ENCODE results near the gene CCDC90B. TPM values are rescaled to one million over a fixed set of nuclear protein-coding genes. Genes with fewer than 3 reads are reported as not detected.

Gene CCDC90B
- total RNA-seq, 2 experiments from 2014 or later, result 23.5 to 25.7 TPM

DNA sequence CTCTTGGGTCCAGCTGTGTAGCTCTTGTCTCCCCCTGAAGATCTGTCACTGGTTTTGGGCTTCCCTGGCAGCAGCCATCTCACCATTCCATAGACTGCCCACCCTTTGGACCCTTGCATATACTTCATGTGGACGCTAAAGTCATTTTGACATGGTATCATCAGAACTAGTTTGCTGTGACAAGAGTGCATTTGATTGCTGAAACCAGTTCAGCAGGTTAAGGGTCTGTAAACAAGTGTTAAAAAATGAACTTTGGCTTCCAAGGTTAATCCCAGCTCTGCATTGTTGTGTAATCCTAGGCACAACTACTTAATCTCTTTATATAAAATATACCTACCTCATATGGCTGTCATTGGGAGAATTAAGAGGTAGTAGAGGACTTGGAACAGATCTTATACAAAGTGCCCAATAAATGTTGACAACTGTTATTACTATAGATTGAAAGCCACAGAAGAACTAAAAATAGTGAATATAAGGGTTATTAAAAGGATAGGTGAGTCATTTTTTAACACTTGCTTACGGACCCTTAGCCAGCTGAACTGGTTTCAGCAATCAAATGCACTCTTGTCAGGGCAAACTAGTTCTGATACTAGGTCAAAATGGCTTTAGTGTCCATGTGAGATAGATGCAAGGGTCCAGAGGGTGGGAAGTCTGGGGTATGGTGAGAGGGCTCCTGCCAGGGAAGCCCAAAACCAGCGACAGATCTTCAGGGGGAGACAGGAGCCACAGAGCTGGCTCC is 29.4 kb downstream of the CCDC90B start:
- peaks cover 46% of the 10 kb centered on the region for H3K36me3 ChIP-seq (ENCODE audit: insufficient read depth, low read length)
- Mint-ChIP-seq H3K27me3 (no peaks in the 10 kb centered on the region), H3K27ac (no peak overlapping the region)

DNA sequence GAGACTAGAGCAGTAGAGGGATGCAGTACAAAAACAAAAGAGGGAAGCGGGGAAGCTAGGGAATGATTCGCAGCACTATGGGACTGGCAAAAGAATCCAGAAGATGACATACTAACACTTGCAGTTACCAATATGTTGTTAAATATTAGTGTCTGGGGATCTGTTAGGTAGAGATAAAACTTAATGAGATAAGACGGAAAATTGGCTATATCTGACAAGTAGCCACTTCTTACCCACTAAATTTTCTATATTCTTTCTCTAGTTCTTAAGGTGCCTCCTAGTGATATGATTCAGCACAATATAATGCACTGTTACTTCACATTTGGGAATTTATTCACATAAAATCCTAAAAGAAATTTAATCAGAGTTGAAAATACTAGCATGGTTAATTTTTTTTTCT is 30.8 kb downstream of the CCDC90B start:
- Histone ChIP-seq H3K27ac (ENCODE audit: low read depth in 1 of 2, low read length in 2 of 2) (no peak overlapping the region), H3K27me3 (ENCODE audit: control insufficient read depth in 1 of 2, insufficient read depth in 2 of 2, low read length in 2 of 2) (no peaks in the 10 kb centered on the region), H3K9me3 (ENCODE audit: control insufficient read depth in 1 of 2, insufficient read depth in 1 of 2, low read length in 2 of 2) (no peaks in the 10 kb centered on the region), H3K4me1 (ENCODE audit: insufficient read depth, low read length) (no peaks in the 10 kb centered on the region), H3K4me3 (ENCODE audit: low read length) (no peak overlapping the region), H3K36me3 (ENCODE audit: insufficient read depth, low read length) (peaks cover 38% of the 10 kb centered on the region)
- Mint-ChIP-seq H3K4me3 (no peak overlapping the region), H3K36me3 (ENCODE audit: low read depth) (peaks cover 29% of the 10 kb centered on the region), H3K4me1 (ENCODE audit: low read depth) (no peaks in the 10 kb centered on the region), H3K27me3 (no peaks in the 10 kb centered on the region), H3K27ac (no peak overlapping the region), H3K9me3 (no peaks in the 10 kb centered on the region)
- no peak for DNase-seq
- no peak for TF ChIP-seq CTCF (IDR thresholded peaks at IDR 0.05)
- no peak for ATAC-seq (ENCODE audit: poor library complexity)
- ChIA-PET POLR2A (no interaction called here), CTCF (no interaction called here)
- intact Hi-C loops (cut with DNase I, micrococcal nuclease), result no loop called here

More for the DNA sequence above, 29.4 kb downstream of the CCDC90B start:
- POLR2A ChIA-PET, result interaction anchor here (0.6 kb wide), 1 partner anchor 92 kb away, joined by 3 read pairs; no protein-coding TSS in a partner anchor
- Mint-ChIP-seq H3K9me3 (no peaks in the 10 kb centered on the region), H3K36me3 (ENCODE audit: low read depth) (peaks cover 40% of the 10 kb centered on the region), H3K4me3 (no peak overlapping the region), H3K4me1 (ENCODE audit: low read depth) (no peaks in the 10 kb centered on the region)
- intact Hi-C loops (cut with DNase I, micrococcal nuclease), result no loop called here
- DNase-seq (no peak), ATAC-seq (ENCODE audit: poor library complexity) (no peak)
- H3K4me3 ChIP-seq (ENCODE audit: low read length), result no peak overlapping the region
- H3K27ac ChIP-seq (ENCODE audit: low read depth in 1 of 2, low read length in 2 of 2), result no peak overlapping the region
- H3K4me1 ChIP-seq (ENCODE audit: insufficient read depth, low read length), result no peaks in the 10 kb centered on the region
- no peaks in the 10 kb centered on the region for H3K9me3 ChIP-seq (ENCODE audit: control insufficient read depth in 1 of 2, insufficient read depth in 1 of 2, low read length in 2 of 2)
- H3K27me3 ChIP-seq (ENCODE audit: control insufficient read depth in 1 of 2, insufficient read depth in 2 of 2, low read length in 2 of 2), result no peaks in the 10 kb centered on the region
- no peak for TF ChIP-seq CTCF (IDR thresholded peaks at IDR 0.05)
- CTCF ChIA-PET, result no interaction called here

DNA sequence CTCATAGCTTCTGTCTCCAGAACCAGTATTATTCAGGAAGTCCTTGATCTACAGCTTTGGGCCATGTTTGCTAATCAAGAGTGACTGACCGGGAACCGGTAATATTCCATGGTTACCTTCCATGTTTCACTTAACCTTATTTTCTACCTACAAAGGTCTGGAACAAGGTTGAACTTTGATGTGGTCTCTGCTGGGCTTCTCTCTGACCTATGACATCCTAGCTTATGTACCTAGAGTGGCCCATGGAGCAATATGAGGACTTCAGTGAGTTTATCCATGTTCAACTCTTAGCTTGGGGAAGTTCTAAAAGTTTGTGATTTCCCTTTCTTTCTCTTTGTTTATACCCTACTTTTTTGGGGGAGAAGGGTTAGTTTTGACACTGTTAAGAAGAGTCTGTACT is 33.2 kb downstream of the CCDC90B start:
- H3K27ac Mint-ChIP-seq, result no peak overlapping the region
- H3K36me3 ChIP-seq (ENCODE audit: insufficient read depth, low read length), result peaks cover 17% of the 10 kb centered on the region
- no peaks in the 10 kb centered on the region for H3K9me3 Mint-ChIP-seq
- no peaks in the 10 kb centered on the region for H3K27me3 ChIP-seq (ENCODE audit: control insufficient read depth in 1 of 2, insufficient read depth in 2 of 2, low read length in 2 of 2)
- no peaks in the 10 kb centered on the region for H3K4me1 Mint-ChIP-seq (ENCODE audit: low read depth)
- H3K9me3 ChIP-seq (ENCODE audit: control insufficient read depth in 1 of 2, insufficient read depth in 1 of 2, low read length in 2 of 2), result no peaks in the 10 kb centered on the region
- TF ChIP-seq CTCF (IDR thresholded peaks at IDR 0.05), result no peak
- H3K4me1 ChIP-seq (ENCODE audit: insufficient read depth, low read length), result no peaks in the 10 kb centered on the region
- H3K4me3 ChIP-seq (ENCODE audit: low read length), result no peak overlapping the region
- POLR2A ChIA-PET, result interaction anchor here (0.9 kb wide), 1 partner anchor 33 kb away, joined by 3 read pairs; the partner anchor contains the start of gene CCDC90B
- intact Hi-C loops (cut with DNase I, micrococcal nuclease), result loop anchor here (5.0 kb wide), 1 partner anchor 166 kb away; no protein-coding TSS in a partner anchor
- CTCF ChIA-PET, result no interaction called here
- no peaks in the 10 kb centered on the region for H3K27me3 Mint-ChIP-seq
- DNase-seq, result no peak
- H3K27ac ChIP-seq (ENCODE audit: low read depth in 1 of 2, low read length in 2 of 2), result no peak overlapping the region
- H3K36me3 Mint-ChIP-seq (ENCODE audit: low read depth), result peaks cover 12% of the 10 kb centered on the region
- no peak overlapping the region for H3K4me3 Mint-ChIP-seq
- no peak for ATAC-seq (ENCODE audit: poor library complexity)

Measured in CD4-positive, alpha-beta T cell (primary cell).